ENCODE results near the gene SHROOM3. TPM values are rescaled to one million over a fixed set of nuclear protein-coding genes. Genes with fewer than 3 reads are reported as not detected.

SHROOM3 gene
- polyA plus RNA-seq, 3 donors = 31.1 to 35.4 (median 34.9) TPM

- DNase-seq (ENCODE audit: low read depth in 3 of 3, low spot score in 2 of 3) = no peak
Measured at GRCh38 chr4:76758290-76758882, 323.4 kb downstream of the SHROOM3 start.

- DNase-seq (ENCODE audit: low read depth in 3 of 3, low spot score in 2 of 3) = no peak
Measured at GRCh38 chr4:76758996-76759395, 324.0 kb downstream of the SHROOM3 start.

GRCh38 chr4:76760193-76760592 is 325.2 kb downstream of the SHROOM3 start:
- DNase-seq (ENCODE audit: low read depth in 3 of 3, low spot score in 2 of 3) = no peak

GRCh38 chr4:76762137-76763130 is 327.4 kb downstream of the SHROOM3 start:
- no peak for DNase-seq (ENCODE audit: low read depth in 3 of 3, low spot score in 2 of 3)

GRCh38 chr4:76764251-76764650 is 329.2 kb downstream of the SHROOM3 start:
- DNase-seq (ENCODE audit: low read depth in 3 of 3, low spot score in 2 of 3) = no peak

- DNase-seq (ENCODE audit: low read depth in 3 of 3, low spot score in 2 of 3) = no peak
Measured at GRCh38 chr4:76765473-76766183, 330.6 kb downstream of the SHROOM3 start.

- no peak for DNase-seq (ENCODE audit: low read depth in 3 of 3, low spot score in 2 of 3)
Measured at GRCh38 chr4:76767983-76768382, 333.0 kb downstream of the SHROOM3 start.

DNA sequence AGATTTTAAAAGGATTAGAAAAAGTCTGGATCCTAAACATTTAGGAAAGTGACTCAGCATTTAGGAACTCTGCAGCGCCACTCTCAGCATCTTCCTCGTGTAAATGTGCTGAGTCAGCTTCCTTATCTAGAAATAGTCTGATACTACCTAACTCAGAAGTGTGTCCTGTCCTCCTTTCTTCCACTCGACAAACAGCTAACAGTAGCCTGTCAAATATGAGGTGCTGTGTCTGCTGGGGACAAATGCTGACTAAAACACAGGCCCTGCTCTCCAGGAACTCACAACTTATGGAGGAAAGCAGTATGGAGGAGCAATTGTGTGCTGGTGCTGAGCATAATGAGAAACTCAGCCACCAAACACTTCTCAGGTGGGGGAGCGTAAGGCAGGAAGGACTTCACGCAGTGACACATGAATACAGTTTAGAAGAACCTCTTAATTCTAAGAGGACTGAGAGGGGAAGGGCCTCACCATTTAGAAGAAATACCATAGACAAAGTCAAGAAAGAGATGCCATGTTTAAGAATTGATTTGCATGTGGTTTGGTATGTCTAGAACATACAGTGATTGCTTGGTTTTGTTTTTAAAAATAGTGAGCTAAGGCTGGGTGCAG is 337.6 kb downstream of the SHROOM3 start:
- no peak for DNase-seq (ENCODE audit: low read depth in 3 of 3, low spot score in 2 of 3)

GRCh38 chr4:76773766-76774165 is 338.7 kb downstream of the SHROOM3 start:
- DNase-seq (ENCODE audit: low read depth in 3 of 3, low spot score in 2 of 3) = no peak

GRCh38 chr4:76779740-76780459 is 344.9 kb downstream of the SHROOM3 start:
- no peak for DNase-seq (ENCODE audit: low read depth in 3 of 3, low spot score in 2 of 3)

- DNase-seq (ENCODE audit: low read depth in 3 of 3, low spot score in 2 of 3) = no peak
Measured at GRCh38 chr4:76780781-76781697, 346.0 kb downstream of the SHROOM3 start.

- no peak for DNase-seq (ENCODE audit: low read depth in 3 of 3, low spot score in 2 of 3)
Measured at GRCh38 chr4:76781698-76782595, 346.9 kb downstream of the SHROOM3 start.

DNA sequence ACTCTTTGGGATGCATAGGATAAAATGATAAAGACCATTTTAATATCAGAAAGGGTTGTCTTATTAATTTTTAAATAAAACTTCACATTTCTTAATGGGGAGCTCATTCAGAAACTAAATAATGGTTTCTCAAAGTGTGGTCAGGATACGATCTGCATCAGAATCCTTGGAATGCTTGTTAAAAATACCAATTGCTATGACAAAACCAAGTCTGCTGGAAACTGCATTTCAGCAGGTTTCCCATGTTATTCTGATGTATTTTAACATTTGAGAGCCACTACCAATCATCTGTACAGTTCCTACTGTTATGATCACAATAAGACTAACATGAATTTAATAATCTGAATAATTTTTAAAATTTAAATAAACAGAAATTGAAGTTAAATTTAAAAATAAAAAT is 347.8 kb downstream of the SHROOM3 start:
- no peak for DNase-seq (ENCODE audit: low read depth in 3 of 3, low spot score in 2 of 3)

DNA sequence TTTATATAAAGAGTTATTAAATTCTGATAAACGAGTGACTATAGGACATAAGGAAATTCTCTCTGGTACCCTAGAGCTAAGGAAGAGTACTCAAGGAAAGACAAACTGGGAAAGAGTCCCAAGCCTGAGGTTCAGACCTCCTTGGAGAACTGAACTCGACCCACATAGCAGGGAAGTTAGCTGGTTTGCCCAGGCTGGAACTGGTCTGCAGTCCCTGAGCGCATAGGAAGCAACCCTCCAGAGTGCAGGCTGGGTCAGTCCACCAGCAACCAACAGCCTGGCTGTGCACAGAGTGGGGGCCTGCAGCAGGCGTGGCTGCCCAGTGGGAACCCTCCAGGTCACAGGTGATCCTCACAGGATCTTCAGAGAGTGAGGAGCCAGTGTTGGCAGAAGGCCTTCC is 348.8 kb downstream of the SHROOM3 start:
- DNase-seq (ENCODE audit: low read depth in 3 of 3, low spot score in 2 of 3) = no peak

- DNase-seq (ENCODE audit: low read depth in 3 of 3, low spot score in 2 of 3) = no peak
Measured at GRCh38 chr4:76784237-76784636, 349.2 kb downstream of the SHROOM3 start.

- no peak for DNase-seq (ENCODE audit: low read depth in 3 of 3, low spot score in 2 of 3)
Measured at GRCh38 chr4:76787898-76788297, 352.9 kb downstream of the SHROOM3 start.

- DNase-seq (ENCODE audit: low read depth in 3 of 3, low spot score in 2 of 3) = no peak
Measured at GRCh38 chr4:76790377-76790776, 355.3 kb downstream of the SHROOM3 start.

DNA sequence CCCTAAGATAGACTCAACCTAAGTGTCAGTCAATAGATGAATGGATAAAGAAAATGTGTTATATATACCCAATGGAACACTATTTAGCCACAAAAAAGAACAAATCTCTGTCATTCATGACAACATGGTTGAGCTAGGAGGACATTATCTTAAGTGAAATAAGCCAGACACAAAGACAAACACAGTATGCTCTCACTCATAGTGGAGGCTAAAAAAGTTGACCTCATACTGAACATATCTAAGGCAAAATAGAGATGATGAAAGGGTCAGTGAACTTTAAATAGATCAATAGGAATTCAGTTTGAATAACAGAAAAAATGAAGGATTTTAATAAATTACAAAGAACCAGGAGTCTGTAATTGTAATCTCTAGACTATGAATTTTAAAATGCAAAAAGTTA is 356.4 kb downstream of the SHROOM3 start:
- DNase-seq (ENCODE audit: low read depth in 3 of 3, low spot score in 2 of 3) = no peak

Data from right renal cortex interstitium (tissue), 3 donors.